GM19455 (cell line): ENCODE data around the gene NDST1.
"Not testable (repeated sequence)": the region's sequence is repeated elsewhere in the genome, so short reads cannot be mapped to it uniquely, and the experiment has no call there.

ENCODE experiments used
- ATAC-seq: cut with Tn5 transposase; IDR thresholded peaks from one replicate; pipeline ENCODE4 v1.9.1; 2021; ENCODE audit not compliant: unreplicated experiment

The NDST1 gene

GRCh38 chr5:150507474-150508276 lies at the start of gene NDST1:
Gene NDST1, plus strand, starts transcription at chr5:150508131. Its CDS starts 13,124 bp downstream, at chr5:150521255.
- no peak for ATAC-seq

- ATAC-seq = peak; percentile 71
Observed at GRCh38 chr5:150458802-150459557, 49.0 kb upstream of the NDST1 start.

- no peak for ATAC-seq
Observed at GRCh38 chr5:150460781-150461180, 47.1 kb upstream of the NDST1 start.

- no peak for ATAC-seq
Observed at GRCh38 chr5:150461231-150461630, 46.7 kb upstream of the NDST1 start.

- ATAC-seq = no peak
Observed at GRCh38 chr5:150464554-150465012, 43.3 kb upstream of the NDST1 start.

GRCh38 chr5:150465927-150466326 lies 42.0 kb upstream of the NDST1 start:
- ATAC-seq = no peak

GRCh38 chr5:150468206-150468605 lies 39.7 kb upstream of the NDST1 start:
- ATAC-seq = no peak

GRCh38 chr5:150469718-150470469 lies 38.0 kb upstream of the NDST1 start:
- no peak for ATAC-seq

- ATAC-seq = no peak
Observed at GRCh38 chr5:150473673-150474358, 34.1 kb upstream of the NDST1 start.

- ATAC-seq = not testable (repeated sequence)
Observed at GRCh38 chr5:150476568-150476967, 31.4 kb upstream of the NDST1 start.

- ATAC-seq = no peak
Observed at GRCh38 chr5:150479416-150479815, 28.5 kb upstream of the NDST1 start.

GRCh38 chr5:150481708-150481965 lies 26.3 kb upstream of the NDST1 start:
- no peak for ATAC-seq

- no peak for ATAC-seq
Observed at GRCh38 chr5:150481972-150482406, 25.9 kb upstream of the NDST1 start.

GRCh38 chr5:150484964-150485692 lies 22.8 kb upstream of the NDST1 start:
- ATAC-seq = no peak

GRCh38 chr5:150485693-150486401 lies 22.1 kb upstream of the NDST1 start:
- no peak for ATAC-seq

- ATAC-seq = no peak
Observed at GRCh38 chr5:150486402-150487198, 21.3 kb upstream of the NDST1 start.

- no peak for ATAC-seq
Observed at GRCh38 chr5:150487199-150488061, 20.5 kb upstream of the NDST1 start.
